Hematopoietic multipotent progenitor cell treated with erythropoietin and hydrocortisone succinate and interleukin-3 and kit ligand, for 15 days (in vitro differentiated cells): Measurements from ENCODE around the gene ATP2A1.
"Not testable (repeated sequence)": the region's sequence is repeated elsewhere in the genome, so short reads cannot be mapped to it uniquely, and the experiment has no call there.

Experiments
- DNase-seq: peaks from one replicate; pipeline ENCODE4 v3.0.0-alpha.2; 2015; ENCODE audit warnings: low spot score

Gene ATP2A1

DNA sequence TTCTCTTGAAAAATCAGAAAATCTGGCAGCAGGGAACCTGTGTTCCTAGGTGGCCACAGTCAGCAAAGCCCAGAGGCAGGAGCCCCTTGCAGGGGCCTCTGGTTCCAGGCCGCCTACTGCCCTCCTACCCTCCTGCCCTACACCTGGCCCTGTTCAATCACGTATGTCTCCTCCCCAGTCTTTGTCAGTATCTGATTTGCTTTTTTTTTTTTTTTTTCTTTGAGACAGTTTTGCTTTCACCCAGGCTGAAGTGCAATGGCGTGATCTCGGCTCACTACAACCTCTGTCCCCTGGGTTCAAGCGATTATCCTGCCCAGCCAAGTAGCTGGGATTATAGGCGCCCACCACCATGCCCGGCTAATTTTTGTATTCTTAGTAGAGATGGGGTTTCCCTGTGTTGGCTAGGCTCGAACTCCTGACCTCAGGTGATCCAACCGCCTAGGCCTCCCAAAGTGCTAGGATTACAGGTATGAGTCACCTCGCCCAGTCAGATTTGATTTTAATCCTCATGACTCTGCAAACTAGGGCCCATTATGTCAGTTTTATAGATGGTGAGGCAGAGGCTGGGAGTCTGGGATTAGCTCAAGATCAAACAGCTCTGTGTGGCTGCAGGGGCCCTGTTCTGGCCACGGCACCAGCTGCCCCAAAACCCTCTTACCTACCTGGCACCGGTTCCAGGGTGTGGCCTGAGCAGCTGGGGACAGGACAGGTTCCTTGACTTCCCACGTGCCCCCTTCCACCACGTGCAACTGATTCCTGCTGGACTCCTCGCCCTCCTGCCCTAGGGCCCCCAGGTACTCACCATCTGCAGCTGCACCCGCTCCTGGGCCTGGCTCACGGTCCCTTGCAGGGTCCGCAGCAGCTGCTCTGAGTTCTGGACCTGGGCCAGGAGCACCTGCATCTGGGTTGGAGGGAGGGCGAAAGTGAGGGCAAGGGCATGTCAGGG lies 32.1 kb downstream of the ATP2A1 start:
- DNase-seq, result no peak

DNA sequence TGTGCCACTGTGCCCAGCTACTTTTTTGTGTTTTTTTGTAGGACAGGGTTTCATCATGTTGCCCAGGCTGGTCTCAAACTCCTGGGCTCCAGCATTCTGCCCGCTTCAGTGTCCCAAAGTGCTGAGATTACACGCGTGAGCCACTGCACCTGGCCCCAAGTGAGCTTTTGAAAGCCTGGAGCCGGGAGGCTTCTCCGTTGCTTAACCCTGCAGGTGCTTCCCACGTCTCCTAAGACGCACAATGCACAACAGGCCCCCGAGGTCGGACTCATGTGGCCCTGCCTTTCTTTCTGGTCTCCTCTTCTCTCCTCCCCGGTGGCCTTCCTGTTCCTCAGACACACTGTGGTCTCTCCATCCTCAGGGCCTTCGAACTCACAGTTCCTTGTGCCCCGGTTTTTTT lies 34.3 kb downstream of the ATP2A1 start:
- DNase-seq, result no peak

DNA sequence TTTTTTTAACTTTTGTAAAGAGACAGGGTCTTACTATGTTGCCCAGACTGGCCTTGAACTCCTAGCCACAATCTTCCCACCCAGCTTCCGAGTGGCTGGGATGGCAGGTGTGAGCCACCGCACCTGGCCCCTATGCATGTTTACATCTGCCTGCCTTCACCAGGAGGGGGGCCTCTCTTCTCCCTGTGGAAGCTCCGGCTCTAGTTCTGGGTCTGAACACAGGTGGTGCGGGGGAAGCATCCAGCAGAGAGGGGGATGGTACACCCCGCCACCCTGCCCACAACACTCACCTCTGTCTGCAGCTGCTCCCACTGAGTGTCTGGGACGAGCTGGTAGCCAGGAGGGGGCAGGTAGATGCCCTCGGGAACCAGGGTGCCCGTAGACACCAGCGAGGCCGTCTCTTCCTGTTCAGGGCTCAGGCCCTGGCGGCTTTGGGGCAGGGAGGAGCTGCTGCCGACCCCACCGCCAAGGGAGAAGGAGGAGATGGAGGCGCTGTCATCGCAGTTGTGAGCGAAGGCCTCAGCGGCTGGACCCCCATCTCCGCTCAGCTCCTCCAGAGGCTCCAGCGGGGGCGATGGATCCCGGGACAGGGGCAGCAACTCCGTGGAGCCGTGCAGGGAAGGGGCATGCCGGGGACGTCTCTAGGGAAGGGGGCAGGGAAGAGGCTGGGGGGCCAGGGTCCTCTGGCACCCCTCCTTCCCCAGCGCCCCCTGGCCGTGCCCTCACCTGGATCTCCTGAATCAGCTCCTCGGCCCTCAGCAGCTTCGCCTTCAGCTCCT lies 35.8 kb downstream of the ATP2A1 start:
- DNase-seq, result no peak

DNA sequence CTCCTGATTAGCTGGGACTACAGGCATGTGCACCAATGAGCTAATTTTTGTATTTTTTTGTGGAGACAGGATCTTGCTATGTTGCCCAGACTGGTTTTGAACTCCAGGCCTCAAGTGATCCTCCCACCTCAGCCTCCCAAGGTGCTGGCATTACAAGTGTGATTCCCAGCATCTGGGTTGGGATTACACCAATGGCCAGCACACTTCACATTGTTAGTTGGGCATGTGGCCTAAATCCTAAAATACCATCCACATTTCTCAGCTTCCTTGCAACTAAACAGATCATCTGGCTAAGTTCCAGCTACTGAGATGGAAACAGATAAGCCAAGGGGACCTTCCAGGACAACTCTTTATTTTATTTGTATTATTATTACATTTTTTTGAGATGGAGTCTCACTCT lies 36.9 kb downstream of the ATP2A1 start:
- DNase-seq, result no peak

DNA sequence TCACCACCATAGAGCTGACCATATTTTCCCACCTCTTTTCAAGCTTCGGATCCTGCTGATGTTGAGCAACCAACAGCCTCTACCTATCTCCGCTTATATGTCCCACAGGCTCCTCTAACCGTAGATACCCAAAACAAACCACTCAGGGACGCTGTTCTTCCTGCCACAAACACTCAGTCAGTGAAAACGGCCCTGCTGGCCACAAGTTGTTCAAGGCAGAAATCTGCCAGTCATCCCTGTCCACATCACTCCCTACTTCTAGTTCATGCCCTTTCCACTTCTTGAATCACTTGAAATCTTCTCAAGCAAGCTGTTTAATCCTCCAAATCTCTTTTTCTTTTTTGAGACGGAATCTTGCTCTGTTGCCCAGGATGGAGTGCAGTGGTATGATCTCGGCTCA lies 38.8 kb downstream of the ATP2A1 start:
- no peak for DNase-seq

DNA sequence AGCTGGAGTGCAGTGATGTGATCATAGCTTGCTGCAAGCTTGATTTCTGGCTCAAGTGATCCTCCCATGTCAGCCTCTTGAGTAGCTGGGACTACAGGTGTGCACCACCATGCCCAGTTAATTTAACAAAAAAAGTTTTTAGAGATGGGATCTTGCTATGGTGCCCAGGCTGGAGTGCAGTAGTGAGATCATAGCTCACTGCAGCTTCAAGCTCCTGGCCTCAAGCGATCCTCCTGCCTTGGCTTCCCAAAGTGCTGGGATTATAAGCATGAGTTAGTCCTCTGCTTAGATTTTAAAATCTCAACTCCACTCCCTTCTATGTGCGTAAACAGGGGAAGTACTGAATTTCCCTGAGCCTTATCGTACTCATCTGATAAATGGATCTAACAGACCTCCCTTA lies 40.4 kb downstream of the ATP2A1 start:
- DNase-seq, result no peak

DNA sequence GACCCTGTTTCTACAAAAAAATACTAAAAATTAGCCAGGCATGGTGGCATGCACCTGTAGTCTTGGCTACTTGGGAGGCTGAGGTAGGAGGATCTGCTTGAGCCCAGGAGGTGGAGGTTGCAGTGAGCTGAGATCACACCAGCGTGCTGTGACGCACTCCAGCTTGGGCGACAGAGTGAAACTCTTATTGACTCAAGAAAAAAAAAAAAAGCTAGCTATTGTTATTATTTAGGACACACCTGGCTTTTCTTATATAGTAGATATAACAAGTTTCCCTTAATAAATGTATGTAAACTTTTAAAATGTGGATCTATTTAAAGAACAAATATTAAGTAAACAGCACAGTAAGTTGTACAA lies 44.9 kb downstream of the ATP2A1 start:
- DNase-seq, result no peak

DNA sequence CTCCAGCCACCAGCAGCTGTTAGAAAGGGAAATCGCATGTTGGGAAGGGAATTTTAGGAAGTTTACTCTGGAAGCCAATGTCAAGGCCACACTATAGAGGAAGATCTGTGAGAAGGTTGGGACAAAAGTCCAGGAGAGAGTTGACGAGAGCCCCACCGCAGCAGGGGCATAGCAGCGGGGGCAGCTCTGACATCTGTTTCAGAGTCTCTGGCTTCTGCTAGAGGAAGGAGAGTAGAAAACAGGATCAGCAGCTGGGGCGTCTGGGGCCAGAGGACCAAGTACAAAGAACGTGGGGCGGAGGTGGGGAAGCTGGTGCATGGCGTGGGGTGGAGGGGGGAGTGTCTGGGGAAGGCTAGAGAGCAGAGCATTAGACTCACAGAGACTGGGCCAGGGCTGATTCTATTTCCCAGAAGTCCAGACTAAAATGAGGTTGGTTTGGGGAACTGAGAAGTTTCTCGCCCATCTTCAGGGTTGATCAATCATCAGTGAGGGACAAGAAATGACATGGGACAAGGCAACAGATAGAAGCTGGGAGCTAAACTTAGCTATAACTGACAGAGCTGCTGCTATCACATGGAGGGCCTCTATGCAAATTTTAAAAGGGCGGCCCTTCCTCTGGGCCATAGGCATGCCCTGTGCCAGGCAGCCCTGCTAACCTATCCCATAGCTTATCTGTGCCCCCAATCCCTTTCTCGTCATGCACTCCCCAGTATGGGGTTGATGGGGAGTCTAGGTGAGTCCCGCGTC lies 45.5 kb downstream of the ATP2A1 start:
- DNase-seq, result no peak

DNA sequence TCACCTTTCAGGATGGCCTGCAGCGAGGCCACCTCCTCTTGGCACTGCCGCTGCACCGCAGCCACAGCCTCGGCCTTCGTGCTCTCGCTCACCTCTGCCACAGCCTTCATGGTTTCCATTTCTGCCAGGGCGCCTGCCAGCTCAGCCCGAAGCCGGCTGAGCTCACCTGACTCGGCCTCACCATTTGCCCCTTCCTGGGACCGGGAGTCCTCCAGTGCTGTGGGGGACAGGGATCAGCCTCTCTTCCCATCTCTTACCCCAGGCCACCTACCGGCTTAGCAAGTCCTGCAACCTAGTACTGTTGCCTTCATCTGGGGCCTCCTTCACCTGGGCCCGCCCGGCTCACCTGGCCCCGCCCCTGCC lies 46.1 kb downstream of the ATP2A1 start:
- DNase-seq, result no peak

DNA sequence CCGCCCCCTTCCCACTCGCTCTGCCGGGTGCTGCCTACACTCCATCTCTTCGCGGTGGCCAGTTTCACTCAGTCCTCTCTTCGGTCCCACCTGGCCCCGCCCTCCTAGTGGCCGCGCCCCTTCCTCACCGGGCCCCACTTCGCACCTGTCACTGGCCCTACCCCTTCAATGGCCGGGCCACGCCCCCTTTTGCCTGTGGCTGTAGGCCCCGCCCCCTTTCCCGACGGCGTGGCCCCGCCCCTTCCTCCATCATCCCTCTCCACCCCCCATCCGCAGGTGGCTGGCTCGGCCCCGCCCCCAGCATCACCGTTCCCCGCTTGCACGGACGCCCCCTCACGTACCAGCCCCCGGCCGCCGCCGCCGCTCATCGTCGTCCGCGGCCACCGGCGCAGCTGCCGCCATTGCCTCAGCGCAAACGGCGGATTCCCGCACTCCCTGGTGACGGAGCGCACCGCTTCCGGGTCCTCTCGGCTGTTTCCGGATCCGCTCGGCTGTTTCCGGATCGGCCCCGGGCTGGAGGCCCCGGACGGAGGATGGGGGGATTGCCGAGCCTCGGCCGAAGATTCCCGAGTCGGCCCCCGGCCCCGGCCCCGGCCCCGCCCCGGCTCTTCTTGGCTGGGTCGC lies 46.6 kb downstream of the ATP2A1 start, which contains the start of gene RABEP2:
RABEP2 (minus strand) TSS at position 477 of the 624 bp plus-strand sequence; CDS start at position 402, 75 bp downstream.
- peak; percentile 90 for DNase-seq

DNA sequence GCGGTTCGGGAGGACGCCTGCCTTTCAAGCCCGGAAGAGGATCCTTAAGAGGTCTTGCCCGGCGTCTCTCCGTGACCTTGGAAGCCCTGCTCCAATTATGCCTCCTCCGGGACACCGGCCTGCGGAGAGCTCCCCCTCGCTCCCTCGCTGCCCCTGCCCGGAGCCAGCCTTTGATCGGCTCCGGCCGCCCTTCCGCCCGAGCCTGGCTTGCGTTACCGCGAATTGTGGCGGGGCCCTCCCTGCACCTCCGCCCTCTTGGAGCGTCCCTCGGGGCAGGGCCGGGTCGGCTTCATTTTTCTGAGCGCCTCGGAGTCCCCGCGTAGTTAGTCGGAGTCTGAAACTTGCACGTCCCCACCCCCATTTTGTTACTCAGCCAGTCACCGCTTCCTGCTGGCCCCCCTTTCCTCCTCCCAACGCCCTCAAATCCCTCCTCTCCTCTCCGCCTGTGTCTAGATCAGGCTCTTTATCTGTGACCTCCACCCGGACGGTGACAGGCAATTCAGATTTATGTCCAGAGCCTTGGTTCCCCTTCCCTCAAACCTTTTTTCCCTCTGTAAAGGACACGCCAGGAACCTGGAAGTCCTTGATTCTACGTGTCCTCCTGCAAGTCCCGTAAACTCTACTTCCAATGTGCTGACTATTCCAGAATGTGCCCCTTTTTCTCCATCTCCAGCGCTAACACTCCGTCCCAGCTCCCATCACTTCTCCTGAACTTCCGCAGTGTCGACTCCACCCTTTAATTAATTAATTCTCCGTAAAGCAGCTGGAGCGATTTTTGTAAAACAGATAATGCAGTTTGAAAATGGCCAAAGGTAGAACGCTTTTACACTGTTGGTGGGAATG lies 47.3 kb downstream of the ATP2A1 start:
- peak; percentile 47 for DNase-seq

DNA sequence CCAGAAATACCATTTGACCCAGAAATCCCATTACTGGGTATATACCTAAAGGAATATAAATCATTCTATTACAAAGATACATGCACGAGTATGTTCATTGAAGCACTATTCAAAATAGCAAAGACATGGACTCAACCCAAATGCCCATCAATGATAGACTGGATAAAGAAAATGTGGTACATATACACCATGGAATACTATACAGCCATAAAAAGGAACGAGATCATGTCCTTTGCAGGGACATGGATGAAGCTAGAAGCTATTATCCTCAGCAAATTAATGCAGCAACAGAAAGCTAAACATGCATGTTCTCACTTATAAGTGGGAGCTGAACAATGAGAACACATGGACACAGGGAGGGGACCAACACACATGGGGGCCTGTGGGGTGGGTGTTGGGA lies 48.0 kb downstream of the ATP2A1 start:
- DNase-seq, result not testable (repeated sequence)

DNA sequence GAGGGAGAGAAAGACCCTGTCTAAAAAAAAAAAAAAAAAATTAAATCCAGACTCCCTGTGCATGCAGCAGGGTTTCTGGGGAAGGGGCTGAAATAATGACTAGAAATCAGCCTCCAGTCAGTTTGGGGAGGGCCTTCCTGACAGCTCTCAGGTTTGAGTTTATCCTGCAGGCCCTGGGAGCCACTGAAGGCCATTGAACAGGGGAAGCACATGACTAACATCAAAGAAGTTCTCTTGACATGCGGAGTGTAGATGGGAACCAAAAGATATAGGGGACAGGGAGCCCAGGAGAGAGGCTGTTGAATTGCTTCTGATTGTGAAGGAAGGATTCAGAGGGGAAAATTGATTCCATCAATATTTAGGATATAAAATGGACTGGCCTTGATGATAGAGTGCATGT lies 49.5 kb downstream of the ATP2A1 start:
- DNase-seq, result no peak

DNA sequence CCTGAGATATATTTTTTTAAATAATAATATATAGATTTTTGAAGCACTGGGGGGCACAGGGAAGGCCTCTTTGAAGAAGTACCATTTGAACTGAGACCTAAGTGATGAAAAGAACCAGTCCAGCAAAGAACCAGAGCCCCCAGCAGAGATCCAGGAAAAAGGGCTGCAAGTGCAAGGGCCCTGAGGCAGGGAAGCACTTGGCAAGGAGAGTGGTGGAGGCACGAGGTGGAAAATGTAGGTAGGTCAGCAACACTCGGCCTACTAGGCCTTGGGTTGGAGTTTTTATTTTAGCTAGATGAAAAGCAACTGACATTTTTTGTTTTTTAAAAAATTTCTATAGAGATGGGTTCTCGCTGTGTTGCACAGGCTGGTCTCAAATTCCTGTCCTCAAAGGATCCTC lies 51.9 kb downstream of the ATP2A1 start:
- DNase-seq, result no peak

DNA sequence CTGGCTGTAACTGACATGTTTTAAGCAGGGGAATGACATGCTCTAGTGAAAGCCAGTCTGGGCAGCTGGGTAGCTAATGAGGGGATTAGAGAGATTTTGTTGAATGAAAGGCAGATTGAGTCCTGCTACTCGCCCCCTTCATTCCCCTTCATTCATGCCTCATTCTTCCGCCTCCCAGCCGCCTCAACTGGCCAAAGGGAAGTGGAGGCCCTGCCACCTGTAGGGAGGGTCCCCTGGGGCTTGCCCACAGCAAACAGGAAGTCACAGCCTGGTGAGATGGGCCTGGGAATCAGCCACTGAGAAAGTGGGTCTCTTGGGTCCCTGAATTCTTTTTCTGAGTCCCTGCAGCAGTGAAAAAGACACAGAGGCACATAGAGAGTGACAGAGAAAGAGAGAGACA lies 52.4 kb downstream of the ATP2A1 start:
- DNase-seq, result no peak

DNA sequence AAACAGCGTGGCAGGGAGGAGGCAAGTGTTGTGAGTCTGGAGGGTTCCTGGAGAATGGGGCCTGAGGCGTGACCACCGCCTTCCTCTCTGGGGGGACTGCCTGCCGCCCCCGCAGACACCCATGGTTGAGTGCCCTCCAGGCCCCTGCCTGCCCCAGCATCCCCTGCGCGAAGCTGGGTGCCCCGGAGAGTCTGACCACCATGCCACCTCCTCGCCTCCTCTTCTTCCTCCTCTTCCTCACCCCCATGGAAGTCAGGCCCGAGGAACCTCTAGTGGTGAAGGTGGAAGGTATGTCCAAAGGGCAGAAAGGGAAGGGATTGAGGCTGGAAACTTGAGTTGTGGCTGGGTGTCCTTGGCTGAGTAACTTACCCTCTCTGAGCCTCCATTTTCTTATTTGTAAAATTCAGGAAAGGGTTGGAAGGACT lies 53.5 kb downstream of the ATP2A1 start, which contains the start of gene CD19:
CD19 (plus strand) TSS at position 171 of the 425 bp plus-strand sequence; CDS start at position 201, 30 bp downstream.
- no peak for DNase-seq

DNA sequence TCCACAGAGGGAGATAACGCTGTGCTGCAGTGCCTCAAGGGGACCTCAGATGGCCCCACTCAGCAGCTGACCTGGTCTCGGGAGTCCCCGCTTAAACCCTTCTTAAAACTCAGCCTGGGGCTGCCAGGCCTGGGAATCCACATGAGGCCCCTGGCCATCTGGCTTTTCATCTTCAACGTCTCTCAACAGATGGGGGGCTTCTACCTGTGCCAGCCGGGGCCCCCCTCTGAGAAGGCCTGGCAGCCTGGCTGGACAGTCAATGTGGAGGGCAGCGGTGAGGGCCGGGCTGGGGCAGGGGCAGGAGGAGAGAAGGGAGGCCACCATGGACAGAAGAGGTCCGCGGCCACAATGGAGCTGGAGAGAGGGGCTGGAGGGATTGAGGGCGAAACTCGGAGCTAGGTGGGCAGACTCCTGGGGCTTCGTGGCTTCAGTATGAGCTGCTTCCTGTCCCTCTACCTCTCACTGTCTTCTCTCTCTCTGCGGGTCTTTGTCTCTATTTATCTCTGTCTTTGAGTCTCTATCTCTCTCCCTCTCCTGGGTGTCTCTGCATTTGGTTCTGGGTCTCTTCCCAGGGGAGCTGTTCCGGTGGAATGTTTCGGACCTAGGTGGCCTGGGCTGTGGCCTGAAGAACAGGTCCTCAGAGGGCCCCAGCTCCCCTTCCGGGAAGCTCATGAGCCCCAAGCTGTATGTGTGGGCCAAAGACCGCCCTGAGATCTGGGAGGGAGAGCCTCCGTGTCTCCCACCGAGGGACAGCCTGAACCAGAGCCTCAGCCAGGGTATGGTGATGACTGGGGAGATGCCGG lies 54.3 kb downstream of the ATP2A1 start:
- no peak for DNase-seq

DNA sequence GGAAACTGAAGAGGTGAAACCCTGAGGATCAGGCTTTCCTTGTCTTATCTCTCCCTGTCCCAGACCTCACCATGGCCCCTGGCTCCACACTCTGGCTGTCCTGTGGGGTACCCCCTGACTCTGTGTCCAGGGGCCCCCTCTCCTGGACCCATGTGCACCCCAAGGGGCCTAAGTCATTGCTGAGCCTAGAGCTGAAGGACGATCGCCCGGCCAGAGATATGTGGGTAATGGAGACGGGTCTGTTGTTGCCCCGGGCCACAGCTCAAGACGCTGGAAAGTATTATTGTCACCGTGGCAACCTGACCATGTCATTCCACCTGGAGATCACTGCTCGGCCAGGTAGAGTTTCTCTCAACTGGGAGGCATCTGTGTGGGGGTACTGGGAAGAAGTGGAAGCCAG lies 54.9 kb downstream of the ATP2A1 start:
- no peak for DNase-seq

DNA sequence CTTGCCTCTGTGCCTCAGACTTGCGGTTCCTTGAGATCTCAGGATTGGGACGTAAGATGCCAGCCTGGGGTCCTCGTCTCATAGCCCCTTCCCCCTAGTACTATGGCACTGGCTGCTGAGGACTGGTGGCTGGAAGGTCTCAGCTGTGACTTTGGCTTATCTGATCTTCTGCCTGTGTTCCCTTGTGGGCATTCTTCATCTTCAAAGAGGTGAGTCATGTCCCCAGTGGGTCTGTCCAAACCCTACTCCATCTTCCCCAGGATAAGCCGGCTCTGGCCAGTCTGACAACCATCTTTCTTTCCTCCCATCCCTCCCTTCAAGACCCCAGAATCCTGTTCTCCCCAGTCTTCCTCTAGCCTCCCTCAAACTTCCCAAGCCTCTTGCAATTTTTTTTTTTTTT lies 57.1 kb downstream of the ATP2A1 start:
- DNase-seq, result no peak
